Adrenal gland (tissue), 5 donors: ENCODE data around the gene MPPED1.

Source experiments
- POLR2A ChIP-seq, 2 donors: fragments of 450-650 bp; IDR thresholded peaks; one replicate each; pipeline ENCODE4 v1.6.1; 2017; ENCODE audit warnings: antibody characterized with exemption in 2 of 2, mild to moderate bottlenecking in 2 of 2, moderate library complexity in 1 of 2
- TF ChIP-seq, protein P1 (sequence below), 6 experiments: fragments of 450-650 bp in 4 of 6; fragments of 200-600 bp in 2 of 6; sonication (generic) in 1 of 6; IDR thresholded peaks; 1 replicate in 5 of 6; 2 replicates in 1 of 6; pipeline versions ENCODE4 v1.5.1 to v1.8.0; 2016 to 2021; ENCODE audit warnings: antibody characterized with exemption in 6 of 6, mild to moderate bottlenecking in 2 of 6, moderate library complexity in 1 of 6
- donor health status: DM: no; HTN: no; CAD: no.

DNA sequence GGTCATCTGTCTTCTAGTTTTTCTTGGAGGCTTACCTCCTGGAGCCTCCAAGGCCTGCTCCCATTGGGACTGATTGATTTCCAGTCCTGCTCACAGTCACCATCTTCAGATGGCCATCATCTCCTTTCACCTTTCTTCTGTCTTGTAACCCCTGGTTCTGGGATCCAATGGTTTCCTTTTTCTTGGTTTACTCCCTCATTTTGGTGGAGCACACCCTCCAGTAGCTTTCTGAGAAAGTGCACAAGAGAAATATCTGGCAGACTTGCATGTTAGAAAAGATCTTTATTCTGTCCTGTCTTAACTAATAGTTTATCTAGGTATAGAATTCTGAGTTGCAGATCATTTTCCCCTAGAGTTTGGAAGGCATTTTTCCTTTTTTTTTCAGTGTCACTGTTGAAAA is 50.9 kb downstream of the MPPED1 start:
- TF ChIP-seq, protein P1, sequence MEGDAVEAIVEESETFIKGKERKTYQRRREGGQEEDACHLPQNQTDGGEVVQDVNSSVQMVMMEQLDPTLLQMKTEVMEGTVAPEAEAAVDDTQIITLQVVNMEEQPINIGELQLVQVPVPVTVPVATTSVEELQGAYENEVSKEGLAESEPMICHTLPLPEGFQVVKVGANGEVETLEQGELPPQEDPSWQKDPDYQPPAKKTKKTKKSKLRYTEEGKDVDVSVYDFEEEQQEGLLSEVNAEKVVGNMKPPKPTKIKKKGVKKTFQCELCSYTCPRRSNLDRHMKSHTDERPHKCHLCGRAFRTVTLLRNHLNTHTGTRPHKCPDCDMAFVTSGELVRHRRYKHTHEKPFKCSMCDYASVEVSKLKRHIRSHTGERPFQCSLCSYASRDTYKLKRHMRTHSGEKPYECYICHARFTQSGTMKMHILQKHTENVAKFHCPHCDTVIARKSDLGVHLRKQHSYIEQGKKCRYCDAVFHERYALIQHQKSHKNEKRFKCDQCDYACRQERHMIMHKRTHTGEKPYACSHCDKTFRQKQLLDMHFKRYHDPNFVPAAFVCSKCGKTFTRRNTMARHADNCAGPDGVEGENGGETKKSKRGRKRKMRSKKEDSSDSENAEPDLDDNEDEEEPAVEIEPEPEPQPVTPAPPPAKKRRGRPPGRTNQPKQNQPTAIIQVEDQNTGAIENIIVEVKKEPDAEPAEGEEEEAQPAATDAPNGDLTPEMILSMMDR (IDR thresholded peaks at IDR 0.05): no peak
- TF ChIP-seq POLR2A (IDR thresholded peaks at IDR 0.05): no peak
